Renal pelvis (tissue), 4 donors: ENCODE data around the gene POLDIP2. TPM values are rescaled to one million over a fixed set of nuclear protein-coding genes. Genes with fewer than 3 reads are reported as not detected.

Experiments
- DNase-seq: peaks from one replicate; pipeline ENCODE4 v3.0.0-alpha.2; 2013
- polyA plus RNA-seq, 3 donors: library from polyadenylated mRNA; unstranded; fragments of 120-200 nt; gene quantifications; one replicate each; pipeline ENCODE4 v1.2.1, GENCODE V29; 2013; ENCODE audit not compliant: insufficient read length in 3 of 3

Gene POLDIP2
- polyA plus RNA-seq, 3 donors, result 87.6 to 102 (median 93.9) TPM

DNA sequence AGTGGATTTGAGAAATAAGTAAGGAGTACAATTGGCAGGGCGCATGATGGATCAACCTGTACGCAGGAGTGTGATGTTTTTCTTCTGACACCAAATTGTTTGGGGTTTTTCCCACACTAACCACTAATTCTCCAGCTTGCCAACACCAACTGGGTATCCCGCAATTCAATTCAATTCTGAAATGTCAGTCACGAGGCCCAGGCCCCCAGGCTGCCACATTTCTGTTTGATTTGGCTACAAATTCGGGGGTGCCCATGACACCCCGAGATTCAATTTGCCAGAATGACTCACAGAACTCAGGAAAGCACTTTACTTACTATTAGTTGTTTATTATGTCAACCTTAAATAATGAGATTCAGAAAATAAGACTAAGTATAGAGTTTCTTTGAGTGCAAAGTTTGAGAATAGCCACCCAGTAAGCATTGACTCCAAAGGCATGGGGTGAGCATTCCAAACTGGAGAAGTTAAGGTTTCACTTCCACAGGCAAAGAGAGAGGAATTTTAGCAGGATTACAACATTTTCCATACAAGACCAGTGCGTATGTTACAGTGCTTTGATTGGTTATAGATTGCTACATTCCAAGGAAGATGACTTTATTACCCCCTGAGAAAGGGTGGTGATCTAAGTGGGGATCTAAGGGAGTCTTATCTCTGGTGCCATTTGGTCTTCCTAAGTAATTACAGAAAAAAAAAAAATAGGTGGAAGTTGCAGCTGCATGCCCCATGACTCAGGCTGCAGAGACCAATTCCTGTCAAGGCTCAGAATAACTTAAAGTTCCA lies 37.2 kb upstream of the POLDIP2 start:
- no peak for DNase-seq

GRCh38 chr17:28392491-28392890 lies 35.2 kb upstream of the POLDIP2 start:
- no peak for DNase-seq

- DNase-seq, result no peak
Observed at GRCh38 chr17:28391401-28391800, 34.1 kb upstream of the POLDIP2 start.

DNA sequence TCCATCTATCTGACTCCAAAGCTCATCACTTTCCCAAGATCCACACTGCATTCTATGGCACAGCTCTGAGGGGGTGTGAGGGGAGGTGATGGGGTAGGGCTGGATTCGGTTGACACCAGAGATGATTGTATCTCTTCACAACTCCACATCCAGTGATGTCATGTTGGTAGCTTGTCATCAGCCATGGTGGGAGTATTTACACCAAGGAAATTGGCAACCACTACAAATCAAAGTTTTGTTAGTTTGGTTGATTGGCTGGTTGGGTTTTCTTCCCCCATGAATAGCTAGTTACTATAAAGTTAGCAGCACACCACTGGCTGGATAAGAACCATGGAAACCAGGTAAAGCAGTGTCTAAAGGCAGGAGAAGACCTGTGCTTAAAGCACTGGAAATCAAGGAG lies 33.7 kb upstream of the POLDIP2 start:
- DNase-seq, result no peak

- no peak for DNase-seq
Observed at GRCh38 chr17:28390563-28390962, 33.2 kb upstream of the POLDIP2 start.

- no peak for DNase-seq
Observed at GRCh38 chr17:28390141-28390540, 32.8 kb upstream of the POLDIP2 start.

- no peak for DNase-seq
Observed at GRCh38 chr17:28388106-28388505, 30.8 kb upstream of the POLDIP2 start.

DNA sequence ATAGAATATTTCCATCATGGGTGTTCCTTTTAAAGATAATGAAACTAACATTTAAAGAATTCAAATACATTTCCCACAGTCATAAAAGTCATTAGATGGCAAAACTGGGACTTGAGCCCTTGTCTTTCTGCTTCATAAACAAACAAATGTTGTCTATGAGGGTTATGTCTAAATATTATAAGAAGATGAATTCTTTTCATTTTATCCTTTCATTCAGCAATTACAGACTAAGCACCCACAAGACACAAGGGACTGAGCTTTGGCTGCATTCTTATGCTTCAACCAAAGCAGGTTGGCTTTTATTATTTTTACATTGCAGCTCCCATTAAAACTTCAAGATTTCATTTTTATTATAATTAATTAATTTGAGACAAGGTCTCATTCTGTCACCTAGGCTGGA lies 29.1 kb upstream of the POLDIP2 start:
- no peak for DNase-seq

- no peak for DNase-seq
Observed at GRCh38 chr17:28385406-28385805, 28.1 kb upstream of the POLDIP2 start.

DNA sequence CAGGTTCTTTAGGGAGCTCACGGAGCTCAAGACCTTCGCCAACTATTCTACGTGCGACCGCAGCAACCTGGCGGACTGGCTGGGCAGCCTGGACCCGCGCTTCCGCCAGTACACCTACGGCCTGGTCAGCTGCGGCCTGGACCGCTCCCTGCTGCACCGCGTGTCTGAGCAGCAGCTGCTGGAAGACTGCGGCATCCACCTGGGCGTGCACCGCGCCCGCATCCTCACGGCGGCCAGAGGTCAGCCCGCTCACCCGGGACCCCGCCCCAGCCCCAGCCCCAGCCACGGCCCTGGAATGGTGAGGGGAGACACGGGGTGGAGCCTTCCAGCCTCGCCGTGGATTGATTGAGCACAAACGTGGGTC lies 27.7 kb upstream of the POLDIP2 start:
- no peak for DNase-seq

DNA sequence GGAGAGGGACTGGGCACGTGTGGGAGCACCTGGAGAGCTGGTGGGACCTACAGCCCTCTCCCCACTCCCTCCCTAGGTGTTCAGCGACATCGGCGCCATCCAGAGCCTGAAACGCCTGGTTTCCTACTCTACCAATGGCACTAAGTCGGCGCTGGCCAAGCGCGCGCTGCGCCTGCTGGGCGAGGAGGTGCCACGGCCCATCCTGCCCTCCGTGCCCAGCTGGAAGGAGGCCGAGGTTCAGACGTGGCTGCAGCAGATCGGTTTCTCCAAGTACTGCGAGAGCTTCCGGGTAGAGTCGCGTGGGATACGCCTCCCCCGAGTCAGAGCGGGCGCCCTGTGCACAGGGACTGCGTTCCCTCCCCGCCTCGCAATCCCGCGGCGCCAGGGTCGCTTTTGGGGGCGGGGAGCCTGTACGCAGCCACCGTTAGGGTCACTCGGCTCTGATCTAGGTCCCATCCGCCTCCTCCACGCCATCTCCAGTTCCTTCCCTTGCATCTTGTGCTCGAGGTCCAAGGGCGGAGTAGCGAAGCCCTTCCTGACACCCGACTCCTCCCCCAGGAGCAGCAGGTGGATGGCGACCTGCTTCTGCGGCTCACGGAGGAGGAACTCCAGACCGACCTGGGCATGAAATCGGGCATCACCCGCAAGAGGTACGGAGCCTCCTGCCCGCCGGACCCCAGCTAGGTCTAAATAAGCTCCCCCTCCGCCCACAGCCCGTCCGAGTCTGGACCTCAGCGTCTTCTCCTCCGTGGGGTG lies 27.1 kb upstream of the POLDIP2 start:
- DNase-seq, result no peak

GRCh38 chr17:28381141-28381825 lies 24.0 kb upstream of the POLDIP2 start:
- DNase-seq, result no peak

DNA sequence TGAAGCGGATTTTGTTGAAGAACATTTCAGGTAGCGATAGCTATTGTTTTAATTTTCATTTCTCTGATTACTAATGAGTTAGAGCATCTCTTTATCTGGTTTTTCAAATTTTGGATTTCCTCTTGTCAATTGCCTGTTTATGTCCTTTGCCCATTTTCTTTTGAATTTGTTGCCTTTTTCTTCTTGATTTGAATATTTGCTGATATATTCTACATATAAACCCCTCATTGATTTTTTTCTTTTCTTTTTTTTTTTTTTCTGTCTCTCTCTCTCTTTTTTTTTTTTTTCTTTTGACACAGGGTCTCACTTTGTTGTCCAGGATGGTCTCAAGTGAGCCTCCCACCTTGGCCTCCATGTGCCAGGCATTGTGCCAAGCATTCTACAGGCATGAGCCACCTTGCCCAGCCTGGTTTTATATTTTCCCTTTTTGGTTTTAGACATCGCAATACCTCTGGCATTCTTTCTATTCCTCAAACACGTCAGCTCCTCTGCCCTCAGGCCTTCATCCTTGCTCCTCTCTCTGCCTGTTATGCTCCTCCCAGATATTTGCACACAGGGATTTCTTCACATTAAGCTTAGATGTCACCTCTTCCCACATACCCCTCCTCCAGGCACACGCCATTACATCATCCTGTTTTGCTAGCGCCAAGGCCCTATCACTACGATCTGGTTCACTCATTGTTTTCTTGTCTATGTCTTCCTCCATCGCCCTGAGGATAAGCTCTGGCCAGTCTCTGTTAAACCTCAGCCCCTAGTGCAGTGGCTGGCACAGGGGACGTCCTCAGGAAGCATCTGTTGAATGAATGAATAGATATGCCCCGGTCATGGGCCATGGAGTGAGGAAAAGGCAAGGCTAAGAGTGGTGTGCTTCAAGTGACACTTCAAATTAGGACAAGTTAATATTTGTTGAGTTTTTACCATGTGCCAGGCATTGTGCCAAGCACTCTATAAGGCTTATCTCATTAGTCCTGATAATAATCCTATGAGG lies 22.8 kb upstream of the POLDIP2 start:
- no peak for DNase-seq

DNA sequence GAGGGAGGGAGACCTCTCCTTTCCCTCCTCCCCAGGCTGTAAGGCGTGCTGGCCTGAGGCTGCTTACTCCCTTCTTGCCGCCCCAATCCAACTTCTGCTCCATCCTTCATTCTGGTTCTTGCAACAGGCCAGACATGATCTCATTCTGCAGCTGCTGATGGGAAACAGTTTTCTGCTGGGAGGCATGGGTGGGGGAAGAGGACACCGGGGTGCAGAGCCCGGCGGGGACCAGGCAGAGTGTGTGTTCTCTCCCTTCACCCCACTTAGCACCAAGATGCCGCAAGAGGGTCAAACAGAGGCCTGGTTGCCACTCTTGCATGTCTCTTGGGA lies 15.6 kb upstream of the POLDIP2 start:
- no peak for DNase-seq

- DNase-seq, result no peak
Observed at GRCh38 chr17:28372203-28372944, 15.0 kb upstream of the POLDIP2 start.

DNA sequence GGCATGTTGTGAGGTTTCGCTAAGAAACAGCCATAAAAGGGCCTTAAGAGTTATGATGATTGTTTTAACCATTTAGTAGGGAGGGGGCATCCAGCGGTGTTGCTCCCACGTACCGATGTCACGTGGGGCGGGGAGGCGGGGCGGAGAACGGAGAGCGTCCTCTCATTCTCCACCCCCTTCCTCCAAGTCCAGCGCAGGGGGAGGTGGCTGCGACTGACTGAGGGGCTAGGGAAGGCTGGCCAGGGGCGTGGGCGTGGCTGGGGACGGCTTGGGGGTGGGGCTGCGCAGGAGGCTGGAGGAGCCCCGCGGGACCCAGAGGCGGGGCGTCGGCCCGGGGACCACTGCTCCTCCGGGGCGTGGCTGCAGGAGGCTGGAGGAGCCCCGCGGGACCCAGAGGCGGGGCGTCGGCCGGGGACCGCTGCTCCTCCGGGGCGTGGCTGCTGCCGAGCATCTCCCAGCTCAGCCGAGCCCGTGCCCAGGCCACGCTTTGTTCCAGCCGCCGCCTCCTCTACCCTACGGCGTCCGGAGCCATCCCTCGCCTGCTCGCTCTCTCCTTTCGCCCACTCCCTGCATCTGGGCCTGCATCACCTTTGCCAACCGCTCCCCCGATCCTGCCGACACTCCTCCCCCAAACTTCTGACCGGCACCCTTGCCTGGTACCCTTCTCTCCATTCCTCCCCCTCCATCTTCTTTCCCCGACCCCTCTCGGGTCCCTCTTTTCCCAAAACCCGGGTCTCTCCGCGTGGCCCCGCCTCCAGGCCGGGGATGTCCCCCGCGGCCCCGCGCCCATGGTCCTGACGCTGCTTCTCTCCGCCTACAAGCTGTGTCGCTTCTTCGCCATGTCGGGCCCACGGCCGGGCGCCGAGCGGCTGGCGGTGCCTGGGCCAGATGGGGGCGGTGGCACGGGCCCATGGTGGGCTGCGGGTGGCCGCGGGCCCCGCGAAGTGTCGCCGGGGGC lies 14.2 kb upstream of the POLDIP2 start, which contains the start of gene SARM1:
Gene SARM1, plus strand, starts transcription at position 450 of the 958 bp plus-strand sequence. Its CDS starts 339 bp downstream, at position 789.
- peak; percentile 92 for DNase-seq

GRCh38 chr17:28370744-28371103 lies 13.4 kb upstream of the POLDIP2 start:
- DNase-seq, result no peak

- no peak for DNase-seq
Observed at GRCh38 chr17:28370035-28370743, 12.9 kb upstream of the POLDIP2 start, which contains the start of gene VTN. Gene VTN, minus strand, starts transcription at chr17:28370307. Its CDS starts 104 bp downstream, at chr17:28370203.

DNA sequence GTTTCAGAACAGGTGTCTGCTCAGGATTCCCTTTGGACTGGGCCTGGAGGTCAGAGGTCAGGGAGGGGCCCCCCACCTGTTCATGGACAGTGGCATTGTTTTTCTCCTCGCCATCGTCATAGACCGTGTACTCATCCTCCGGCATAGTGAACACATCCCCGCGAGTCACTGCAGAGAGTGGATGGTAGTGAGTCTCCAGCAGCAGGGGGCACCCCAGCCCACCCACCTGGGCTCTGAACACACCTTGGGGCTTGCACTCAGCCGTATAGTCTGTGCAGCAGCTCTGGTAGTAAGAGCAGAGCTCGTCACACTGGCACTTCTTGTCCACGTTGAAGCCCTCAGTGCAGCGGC lies 12.3 kb upstream of the POLDIP2 start:
- no peak for DNase-seq
